GM10266 (cell line): ENCODE data around the gene CPM.
A peak's percentile ranks its signal among the peaks of the same experiment; 100 is the strongest.

Experiments used
- DNase-seq: peaks from one replicate; pipeline ENCODE4 v3.0.0; 2012; ENCODE audit errors: extremely low spot score
- CTCF ChIP-seq: IDR thresholded peaks from 2 replicates; pipeline ENCODE4 v1.5.1; 2012; ENCODE audit warnings: mild to moderate bottlenecking, low read depth; ENCODE audit not compliant: control insufficient read depth, insufficient read depth; ENCODE audit errors: missing control alignments

Gene CPM

GRCh38 chr12:68943848-68944247 lies 10.9 kb upstream of the CPM start:
- TF ChIP-seq CTCF = no peak

GRCh38 chr12:68940731-68941130 lies 7.8 kb upstream of the CPM start:
- no peak for TF ChIP-seq CTCF
- DNase-seq = no peak

More at GRCh38 chr12:68943848-68944247, 10.9 kb upstream of the CPM start:
- DNase-seq = no peak

- no peak for TF ChIP-seq CTCF
- DNase-seq = no peak
Measured at GRCh38 chr12:68939505-68939904, 6.5 kb upstream of the CPM start.

GRCh38 chr12:68934392-68934791 lies 1.4 kb upstream of the CPM start:
- no peak for DNase-seq
- no peak for TF ChIP-seq CTCF

GRCh38 chr12:68932128-68932960 lies 627 bp downstream of the CPM start:
- TF ChIP-seq CTCF = no peak
- peak; percentile 43 for DNase-seq

- no peak for DNase-seq
- no peak for TF ChIP-seq CTCF
Measured at GRCh38 chr12:68930178-68930577, 2.8 kb downstream of the CPM start.

- no peak for TF ChIP-seq CTCF
- DNase-seq = no peak
Measured at GRCh38 chr12:68924546-68924945, 8.4 kb downstream of the CPM start.
